ENCODE results near the gene ARMH1.
A peak's percentile ranks its signal among the peaks of the same experiment; 100 is the strongest.
"Not testable (repeated sequence)": the region's sequence is repeated elsewhere in the genome, so short reads cannot be mapped to it uniquely, and the experiment has no call there.

ARMH1 gene

GRCh38 chr1:44653107-44653964, 21.2 kb upstream of the ARMH1 start:
- H3K27me3 Mint-ChIP-seq: no peaks in the 10 kb centered on the region
- ATAC-seq (peak; percentile 17), DNase-seq (no peak)
- H3K4me1 Mint-ChIP-seq: no peaks in the 10 kb centered on the region
- H3K4me3 Mint-ChIP-seq: no peak overlapping the region
- H3K27ac Mint-ChIP-seq: peak overlapping the region in 1 of 2 donors; percentile 22
- H3K9me3 Mint-ChIP-seq: no peaks in the 10 kb centered on the region

GRCh38 chr1:44654621-44655187, 19.8 kb upstream of the ARMH1 start:
- no peak overlapping the region for H3K27ac Mint-ChIP-seq
- no peaks in the 10 kb centered on the region for H3K9me3 Mint-ChIP-seq
- no peak overlapping the region for H3K4me3 Mint-ChIP-seq
- no peaks in the 10 kb centered on the region for H3K27me3 Mint-ChIP-seq
- H3K4me1 Mint-ChIP-seq: no peaks in the 10 kb centered on the region
- ATAC-seq: no peak
- DNase-seq: no peak

- H3K4me1 Mint-ChIP-seq: no peaks in the 10 kb centered on the region
- H3K9me3 Mint-ChIP-seq: no peaks in the 10 kb centered on the region
- peak overlapping the region in 1 of 2 donors; percentile 81 for H3K27ac Mint-ChIP-seq
- no peaks in the 10 kb centered on the region for H3K27me3 Mint-ChIP-seq
- ATAC-seq (peak; percentile 57), DNase-seq (no peak)
- no peak overlapping the region for H3K4me3 Mint-ChIP-seq
These were observed 18.9 kb upstream of the ARMH1 start for GRCh38 chr1:44655609-44656008.

GRCh38 chr1:44659566-44659965, 14.9 kb upstream of the ARMH1 start:
- no peak overlapping the region for H3K27ac Mint-ChIP-seq
- no peaks in the 10 kb centered on the region for H3K27me3 Mint-ChIP-seq
- DNase-seq: no peak
- H3K9me3 Mint-ChIP-seq: no peaks in the 10 kb centered on the region
- no peak overlapping the region for H3K4me3 Mint-ChIP-seq
- H3K4me1 Mint-ChIP-seq: peaks cover 12% of the 10 kb centered on the region
- ATAC-seq: no peak

GRCh38 chr1:44660176-44660575, 14.3 kb upstream of the ARMH1 start:
- H3K9me3 Mint-ChIP-seq: no peaks in the 10 kb centered on the region
- no peak overlapping the region for H3K27ac Mint-ChIP-seq
- H3K4me1 Mint-ChIP-seq: peaks cover 18% of the 10 kb centered on the region
- no peaks in the 10 kb centered on the region for H3K27me3 Mint-ChIP-seq
- DNase-seq: no peak
- no peak overlapping the region for H3K4me3 Mint-ChIP-seq
- ATAC-seq: no peak

GRCh38 chr1:44661781-44662682, 12.5 kb upstream of the ARMH1 start:
- Mint-ChIP-seq H3K4me3 (no peak overlapping the region), H3K27me3 (no peaks in the 10 kb centered on the region), H3K27ac (no peak overlapping the region), H3K4me1 (peaks cover 21% of the 10 kb centered on the region), H3K9me3 (no peaks in the 10 kb centered on the region)
- DNase-seq (no peak), ATAC-seq (no peak)

GRCh38 chr1:44662683-44663030, 11.9 kb upstream of the ARMH1 start:
- Mint-ChIP-seq H3K27me3 (no peaks in the 10 kb centered on the region), H3K4me3 (no peak overlapping the region), H3K4me1 (peaks cover 21% of the 10 kb centered on the region), H3K27ac (no peak overlapping the region), H3K9me3 (no peaks in the 10 kb centered on the region)
- ATAC-seq (no peak), DNase-seq (no peak)

- H3K27me3 Mint-ChIP-seq: no peaks in the 10 kb centered on the region
- H3K4me1 Mint-ChIP-seq: peaks cover 21% of the 10 kb centered on the region
- ATAC-seq: no peak
- DNase-seq: no peak
- H3K9me3 Mint-ChIP-seq: no peaks in the 10 kb centered on the region
- H3K4me3 Mint-ChIP-seq: no peak overlapping the region
- H3K27ac Mint-ChIP-seq: peak overlapping the region in 1 of 2 donors; percentile 61
These were observed 11.1 kb upstream of the ARMH1 start for GRCh38 chr1:44663417-44663816.

GRCh38 chr1:44664730-44665370, 9.7 kb upstream of the ARMH1 start:
- Mint-ChIP-seq H3K27me3 (no peaks in the 10 kb centered on the region), H3K9me3 (no peaks in the 10 kb centered on the region), H3K4me1 (peaks cover 21% of the 10 kb centered on the region), H3K27ac (peak overlapping the region; percentile 37 to 96), H3K4me3 (peak overlapping the region; percentile 58 to 61)
- ATAC-seq: peak; percentile 92
- peak; percentile 27 to 39 for DNase-seq

GRCh38 chr1:44666719-44667118, 7.8 kb upstream of the ARMH1 start:
- H3K27me3 Mint-ChIP-seq, H3K9me3 Mint-ChIP-seq, DNase-seq, H3K4me3 Mint-ChIP-seq, ATAC-seq, H3K27ac Mint-ChIP-seq: not testable (repeated sequence)
- H3K4me1 Mint-ChIP-seq: peaks cover 22% of the 10 kb centered on the region

GRCh38 chr1:44670751-44671640, 3.5 kb upstream of the ARMH1 start:
- DNase-seq: no peak
- H3K4me3 Mint-ChIP-seq: no peak overlapping the region
- H3K4me1 Mint-ChIP-seq: peaks cover 17% of the 10 kb centered on the region

GRCh38 chr1:44672254-44672955, 2.1 kb upstream of the ARMH1 start:
- Mint-ChIP-seq H3K27ac (peak overlapping the region in 1 of 2 donors; percentile 8), H3K27me3 (no peaks in the 10 kb centered on the region), H3K9me3 (no peaks in the 10 kb centered on the region), H3K4me1 (peaks cover 17% of the 10 kb centered on the region), H3K4me3 (peak overlapping the region in 1 of 2 donors; percentile 26)
- ATAC-seq: no peak
- DNase-seq: no peak

More at GRCh38 chr1:44670751-44671640, 3.5 kb upstream of the ARMH1 start:
- Mint-ChIP-seq H3K9me3 (no peaks in the 10 kb centered on the region), H3K27ac (no peak overlapping the region), H3K27me3 (no peaks in the 10 kb centered on the region)
- ATAC-seq: no peak

GRCh38 chr1:44672961-44673674, 1.4 kb upstream of the ARMH1 start:
- Mint-ChIP-seq H3K27me3 (no peaks in the 10 kb centered on the region), H3K9me3 (no peaks in the 10 kb centered on the region), H3K4me1 (peaks cover 17% of the 10 kb centered on the region), H3K4me3 (peak overlapping the region; percentile 89 to 90), H3K27ac (no peak overlapping the region)
- DNase-seq (no peak), ATAC-seq (no peak)

All from stimulated activated naive CD8-positive, alpha-beta T cell treated with anti-CD3 and anti-CD28 coated beads, Interleukin-15, amount 100 ng/mL, for 72 hours (primary cell).